GM19455 (cell line): ENCODE measurements around the gene BMERB1.
"Not testable (repeated sequence)": the region's sequence is repeated elsewhere in the genome, so short reads cannot be mapped to it uniquely, and the experiment has no call there.

Experiments
- ATAC-seq: cut with Tn5 transposase; IDR thresholded peaks from one replicate; pipeline ENCODE4 v1.9.1; 2021; ENCODE audit not compliant: unreplicated experiment

BMERB1 gene

DNA sequence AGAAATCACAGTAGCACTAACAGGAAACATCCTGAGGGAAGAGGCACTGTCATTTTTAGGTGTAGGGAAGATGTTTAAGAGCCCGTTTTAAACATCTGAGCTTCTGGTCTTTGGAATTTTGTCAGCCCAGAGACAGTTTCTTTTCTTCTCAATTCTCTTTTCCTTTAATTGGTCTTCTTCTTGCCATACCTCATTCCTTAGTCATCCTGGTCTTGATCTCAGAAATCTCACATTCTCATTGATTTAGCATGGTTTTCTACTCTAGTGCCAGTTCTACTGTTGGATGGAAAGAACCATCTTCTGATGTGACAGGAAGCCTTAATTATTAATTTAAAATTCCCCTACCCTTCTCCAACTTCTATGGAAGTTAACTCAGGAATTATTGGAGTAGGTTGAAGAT lies 25.4 kb downstream of the BMERB1 start:
- ATAC-seq = no peak

DNA sequence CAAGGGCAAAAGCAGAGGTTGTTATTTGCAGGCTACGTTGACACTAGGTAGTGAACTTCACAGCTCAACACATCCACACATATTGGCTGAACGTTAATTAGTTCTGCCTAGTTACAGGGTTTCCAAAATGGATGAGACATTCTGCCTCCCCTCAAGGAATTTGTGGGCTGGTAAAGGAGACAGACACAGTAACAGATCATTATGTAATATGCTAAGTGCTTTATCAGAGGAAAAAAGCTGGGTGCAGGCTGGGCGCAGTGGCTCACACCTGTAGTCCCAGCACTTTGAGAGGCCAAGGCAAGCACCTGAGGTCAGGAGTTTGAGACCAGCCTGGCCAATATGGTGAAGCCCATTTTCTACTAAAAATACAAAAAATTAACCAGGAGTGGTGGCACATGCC lies 26.2 kb downstream of the BMERB1 start:
- ATAC-seq = no peak

- no peak for ATAC-seq
These were observed 27.0 kb downstream of the BMERB1 start for GRCh38 chr16:15461376-15461775.

GRCh38 chr16:15464401-15465186 lies 30.2 kb downstream of the BMERB1 start:
- no peak for ATAC-seq

- ATAC-seq = no peak
These were observed 31.7 kb downstream of the BMERB1 start for GRCh38 chr16:15466131-15466530.

DNA sequence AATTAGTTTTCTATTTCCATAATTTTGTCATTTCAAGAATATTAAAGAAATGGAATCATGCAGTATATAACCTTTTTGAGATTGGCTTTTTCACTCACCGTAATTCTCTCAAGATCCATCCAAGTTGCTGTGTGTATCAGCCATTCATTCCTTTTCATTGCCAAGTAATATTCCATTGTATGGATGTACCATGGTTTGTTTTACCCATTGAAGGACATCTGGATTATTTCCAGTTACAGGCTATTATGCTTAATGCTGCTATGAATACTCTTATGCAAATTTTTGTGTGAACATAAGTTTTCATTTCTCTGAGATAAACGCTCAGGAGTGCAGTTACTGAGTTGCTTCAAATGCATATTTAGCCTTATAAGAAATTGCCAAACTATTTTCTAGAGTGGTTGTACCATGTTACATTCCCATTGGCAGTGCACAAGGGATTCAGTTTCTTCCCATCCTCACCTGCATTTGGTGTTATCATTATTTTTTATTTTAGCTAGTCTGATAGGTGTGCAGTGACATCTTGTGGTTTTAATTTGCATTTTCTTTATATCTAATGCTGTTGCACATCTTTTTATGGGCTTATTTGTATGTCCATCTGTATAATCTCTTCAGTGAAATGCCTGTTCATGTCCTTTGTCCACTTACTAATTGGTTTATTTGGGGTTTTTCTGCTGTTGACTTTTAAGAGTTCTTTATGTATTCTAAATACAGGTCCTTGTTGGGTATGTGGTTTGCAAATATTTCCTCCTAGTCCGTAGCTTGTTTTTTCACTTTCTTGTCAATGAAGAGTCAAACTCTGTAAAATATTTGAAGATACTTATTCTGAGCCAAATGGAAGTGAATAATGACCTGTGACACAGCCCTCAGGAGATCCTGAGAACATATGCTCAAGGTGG lies 32.7 kb downstream of the BMERB1 start:
- no peak for ATAC-seq

DNA sequence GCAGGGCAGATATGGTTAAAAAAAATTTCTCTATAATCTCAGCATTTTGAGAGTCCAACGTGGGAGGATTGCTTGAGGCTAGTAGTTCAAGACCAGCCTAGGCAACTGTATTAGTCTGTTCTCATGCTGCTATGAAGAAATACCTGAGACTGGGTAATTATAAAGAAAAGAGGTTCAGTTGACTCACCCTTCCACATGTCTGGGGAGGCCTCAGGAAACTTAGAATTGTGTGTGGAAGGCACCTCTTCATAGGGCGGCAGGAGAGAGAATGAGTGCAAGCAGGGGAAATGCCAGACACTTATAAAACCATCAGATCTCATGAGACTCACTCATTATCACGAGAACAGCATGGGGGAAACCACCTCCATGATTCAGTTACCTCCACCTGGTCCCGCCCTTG lies 42.6 kb downstream of the BMERB1 start:
- not testable (repeated sequence) for ATAC-seq

DNA sequence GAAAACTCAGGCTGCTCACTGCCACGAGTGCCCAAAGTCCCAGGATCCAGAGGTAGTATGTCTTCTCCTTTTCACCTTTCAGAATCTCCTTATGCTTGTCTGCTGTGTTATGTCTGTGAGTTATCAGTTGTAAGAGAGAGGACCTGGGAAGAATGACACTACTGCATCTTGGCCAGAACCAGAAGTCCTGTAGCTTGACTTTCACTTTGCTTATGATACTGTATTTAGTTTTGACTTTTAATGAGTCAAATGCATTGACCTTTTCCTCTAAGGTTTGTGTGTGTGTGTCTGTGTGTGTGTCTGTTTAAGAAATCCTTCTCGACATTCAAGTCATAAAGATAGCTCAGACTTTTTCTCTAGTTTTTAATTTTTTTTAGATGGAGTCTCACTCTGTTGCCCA lies 43.4 kb downstream of the BMERB1 start:
- ATAC-seq = no peak

GRCh38 chr16:15482068-15482747 lies 47.8 kb downstream of the BMERB1 start:
- no peak for ATAC-seq

- ATAC-seq = no peak
These were observed 48.4 kb downstream of the BMERB1 start for GRCh38 chr16:15482748-15483298.

GRCh38 chr16:15483857-15484256 lies 49.5 kb downstream of the BMERB1 start:
- no peak for ATAC-seq

DNA sequence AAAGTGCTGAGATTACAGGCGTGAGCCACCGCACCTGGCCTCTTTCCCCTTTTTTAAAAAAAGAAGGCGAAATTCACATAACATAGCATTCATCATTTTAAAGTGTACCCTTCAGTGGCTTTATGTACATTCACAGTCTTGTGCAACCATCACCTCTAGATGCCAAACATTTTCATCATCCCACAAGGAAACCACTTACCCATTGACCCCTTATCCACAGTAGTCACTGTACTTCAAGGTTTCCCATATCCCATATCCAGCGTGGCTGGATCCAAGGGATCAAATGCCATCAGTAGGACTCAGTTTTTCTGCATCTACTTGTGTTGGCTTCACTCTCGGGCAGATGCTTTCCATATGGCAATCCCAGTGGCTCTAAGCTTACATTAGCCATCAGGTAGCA lies 50.3 kb downstream of the BMERB1 start:
- no peak for ATAC-seq

DNA sequence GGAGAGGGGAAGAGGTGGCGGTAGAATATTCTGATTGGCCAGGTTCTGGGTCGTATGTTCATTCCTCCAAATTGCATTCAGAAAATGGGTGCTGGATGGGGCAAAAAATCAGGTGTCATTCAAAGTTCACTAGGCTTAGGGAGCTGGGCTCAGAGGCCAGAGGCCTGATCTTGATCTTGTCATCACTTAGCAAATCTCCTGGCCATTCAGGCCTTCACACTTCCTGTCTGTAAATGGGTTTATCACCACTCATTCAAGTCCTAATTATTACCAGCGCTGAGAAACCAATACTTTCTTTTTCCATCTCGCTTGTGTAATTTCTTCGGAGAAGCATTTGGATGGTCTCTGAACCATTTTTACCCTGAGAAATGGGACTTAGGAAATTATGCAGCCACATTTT lies 50.8 kb downstream of the BMERB1 start:
- no peak for ATAC-seq

DNA sequence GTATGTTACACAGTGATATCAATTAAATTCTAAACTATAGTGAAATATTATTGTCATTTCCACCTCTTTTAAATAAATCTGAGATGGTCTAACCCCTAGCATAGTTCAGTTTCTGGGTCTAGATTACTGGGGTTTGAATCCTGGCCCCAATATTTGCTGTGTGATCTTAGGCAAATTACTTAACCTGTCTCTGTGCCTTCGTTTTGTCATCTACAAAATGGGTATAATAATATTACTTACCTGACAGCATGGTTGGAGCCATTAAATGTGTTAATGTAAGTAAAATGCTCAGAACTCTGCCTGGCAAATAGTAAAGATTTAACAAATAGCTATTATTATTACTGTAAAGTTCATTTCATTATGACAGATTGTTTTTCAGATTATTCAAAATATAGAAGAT lies 52.3 kb downstream of the BMERB1 start:
- no peak for ATAC-seq

DNA sequence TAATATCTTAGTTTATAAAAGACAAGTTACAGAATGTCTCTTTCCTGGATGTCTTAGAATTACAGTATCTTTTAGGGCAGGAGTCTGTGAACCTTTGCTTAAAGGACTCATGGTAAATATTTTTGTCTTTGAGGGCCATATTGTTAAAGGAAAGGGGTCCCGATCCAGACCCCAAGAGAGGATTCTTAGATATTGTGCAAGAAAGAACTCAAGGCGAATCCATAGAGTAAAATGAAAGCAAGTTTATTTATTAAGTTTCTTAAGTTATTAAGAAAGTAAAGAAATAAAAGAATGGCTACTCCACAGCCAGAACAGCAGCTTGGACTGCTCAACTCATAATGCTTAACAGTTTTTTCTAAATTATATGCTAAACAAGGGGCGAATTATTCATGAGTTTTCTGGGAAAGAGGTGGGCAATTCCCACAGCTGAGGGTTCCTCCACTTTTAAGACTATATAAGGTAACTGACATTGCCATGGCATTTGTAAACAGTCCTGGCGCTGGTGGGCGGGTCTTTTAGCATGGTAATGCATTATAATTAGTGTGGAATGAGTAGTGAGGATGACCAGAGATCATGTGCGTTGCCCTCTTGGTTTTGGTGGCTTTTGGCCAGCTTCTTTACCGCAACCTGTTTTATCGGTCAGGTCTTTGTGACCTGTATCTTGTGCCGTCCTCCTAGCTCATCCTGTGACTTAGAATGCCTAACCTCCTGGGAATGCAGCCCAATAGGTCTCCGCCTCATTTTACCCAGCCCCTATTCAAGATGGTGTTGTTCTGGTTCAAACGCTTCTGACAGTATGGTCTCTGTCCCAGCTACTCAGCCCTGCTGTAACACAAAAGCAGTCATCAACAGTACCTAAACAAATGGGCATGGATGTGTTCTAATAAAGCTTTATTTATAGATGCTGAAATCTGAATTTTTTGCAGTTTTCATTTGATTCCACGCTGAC lies 53.2 kb downstream of the BMERB1 start:
- ATAC-seq = no peak

- no peak for ATAC-seq
These were observed 54.6 kb downstream of the BMERB1 start for GRCh38 chr16:15489016-15489415.

- no peak for ATAC-seq
These were observed 55.8 kb downstream of the BMERB1 start for GRCh38 chr16:15490123-15490711.

- ATAC-seq = no peak
These were observed 57.0 kb downstream of the BMERB1 start for GRCh38 chr16:15491411-15491810.

DNA sequence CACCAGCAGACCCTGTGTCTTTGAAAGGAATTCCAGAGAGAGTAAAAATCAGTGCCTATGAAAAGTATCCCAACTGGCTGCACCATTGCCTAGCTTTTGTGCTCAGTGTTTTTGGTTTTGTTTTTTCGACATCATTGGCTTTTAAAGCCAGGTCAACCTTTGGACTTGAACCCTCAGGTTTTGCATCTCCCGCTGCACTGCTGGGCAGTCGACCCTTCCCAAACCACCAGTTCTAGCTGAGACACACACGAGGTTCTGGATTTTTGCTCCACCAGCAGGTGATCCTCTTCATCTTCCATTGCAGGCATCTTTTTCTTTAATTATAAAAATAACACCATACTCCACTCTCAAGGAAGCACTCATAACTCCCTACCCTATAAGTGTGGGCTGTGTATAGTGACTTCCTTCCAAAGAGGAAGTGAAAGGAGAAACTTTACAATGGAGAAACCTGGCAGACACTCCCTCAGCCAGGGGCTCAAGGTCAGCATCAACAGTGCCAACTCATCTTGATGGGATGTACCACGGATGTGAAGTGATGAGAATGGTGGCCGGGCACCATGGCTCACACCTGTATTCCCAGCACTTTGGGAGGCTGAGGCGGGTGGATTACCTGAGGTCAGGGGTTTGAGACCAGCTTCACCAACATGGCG lies 57.8 kb downstream of the BMERB1 start:
- ATAC-seq = no peak
